ENCODE data around the gene CMPK2.
A peak's percentile ranks its signal among the peaks of the same experiment; 100 is the strongest.

CMPK2 gene

DNA sequence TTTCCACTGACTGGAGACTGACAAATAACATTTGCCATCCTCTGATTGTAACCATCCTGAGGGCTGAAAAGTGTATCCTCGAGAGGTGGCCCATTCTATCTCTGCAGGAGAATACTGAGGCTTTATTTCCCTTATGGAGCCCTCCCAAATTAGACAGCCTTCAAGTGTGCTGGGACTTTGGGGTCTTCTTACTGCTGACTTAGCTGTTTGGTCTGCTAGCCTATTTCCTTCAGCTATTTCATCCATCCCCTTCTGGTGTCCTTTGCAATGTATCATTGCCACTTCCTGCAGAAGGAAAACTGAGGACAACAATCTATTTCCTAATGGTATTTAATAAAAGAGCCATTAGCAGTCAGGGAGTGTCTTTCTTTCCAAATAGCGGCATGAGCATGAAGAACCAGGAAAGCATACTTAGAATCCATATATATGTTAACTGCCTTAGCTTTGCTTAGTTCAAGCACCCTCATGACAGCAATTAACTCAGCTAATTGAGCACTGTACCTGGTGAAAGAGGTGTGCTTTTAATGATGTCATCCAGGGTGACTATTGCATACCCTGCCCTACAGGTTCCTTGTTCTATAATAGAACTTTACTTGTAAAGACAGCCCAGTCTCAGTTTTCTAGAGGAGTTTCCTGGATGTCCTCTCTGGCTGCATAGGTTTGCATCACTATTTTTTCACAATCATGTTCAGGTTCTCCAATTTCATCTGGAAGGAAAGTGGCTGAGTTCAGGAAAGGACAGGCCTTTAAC, 24.0 kb downstream of the CMPK2 start:
- no peak for DNase-seq

DNA sequence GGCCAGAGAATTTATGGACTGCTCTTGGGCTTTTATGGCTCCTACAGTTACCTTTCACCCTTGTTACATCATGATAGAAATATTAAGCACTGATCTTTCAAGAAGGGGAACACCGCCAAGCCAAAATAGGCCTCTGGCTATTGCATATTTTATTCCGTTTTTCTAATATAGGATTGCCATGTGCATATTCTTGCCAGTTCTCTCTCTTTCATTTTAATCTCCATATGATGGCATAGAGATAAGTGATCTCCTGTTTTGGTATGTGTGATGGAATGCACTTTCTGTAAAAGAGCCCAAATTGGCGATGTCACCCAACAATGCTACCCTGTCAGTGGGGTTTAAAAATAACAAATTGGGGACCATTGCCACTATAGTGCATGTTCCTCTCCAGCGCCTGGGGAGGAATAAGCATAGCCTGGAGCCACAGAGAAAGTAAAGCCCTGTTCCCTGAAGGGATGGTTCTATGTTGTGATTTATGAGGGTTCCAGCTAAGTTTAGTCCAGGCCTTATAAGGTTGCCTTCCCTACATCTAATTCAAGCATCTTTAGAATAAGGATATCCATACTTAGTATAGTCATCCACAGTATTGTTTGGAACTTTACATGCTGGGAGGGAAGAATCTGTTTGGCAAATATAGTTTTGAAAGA, 26.9 kb downstream of the CMPK2 start:
- no peak for DNase-seq

DNA sequence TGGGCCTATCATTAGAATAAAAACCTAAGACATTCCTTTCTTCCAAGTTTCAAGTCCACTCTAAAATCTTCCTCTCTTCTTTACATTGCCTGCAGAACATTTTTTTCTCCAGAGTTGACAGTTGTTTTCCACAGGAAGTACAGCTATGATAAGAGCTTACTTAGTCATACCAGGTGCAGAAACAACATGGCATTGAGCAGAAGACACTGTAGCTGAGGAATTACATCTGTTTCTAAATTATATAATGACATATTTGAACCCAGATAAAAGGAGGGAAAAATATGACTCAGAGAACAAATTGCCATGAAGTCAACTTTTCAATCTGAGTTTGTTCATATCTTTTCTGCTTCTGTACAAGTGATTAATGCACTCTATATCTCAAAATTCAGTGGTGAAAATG, 30.2 kb downstream of the CMPK2 start:
- peak; percentile 74 for DNase-seq

DNA sequence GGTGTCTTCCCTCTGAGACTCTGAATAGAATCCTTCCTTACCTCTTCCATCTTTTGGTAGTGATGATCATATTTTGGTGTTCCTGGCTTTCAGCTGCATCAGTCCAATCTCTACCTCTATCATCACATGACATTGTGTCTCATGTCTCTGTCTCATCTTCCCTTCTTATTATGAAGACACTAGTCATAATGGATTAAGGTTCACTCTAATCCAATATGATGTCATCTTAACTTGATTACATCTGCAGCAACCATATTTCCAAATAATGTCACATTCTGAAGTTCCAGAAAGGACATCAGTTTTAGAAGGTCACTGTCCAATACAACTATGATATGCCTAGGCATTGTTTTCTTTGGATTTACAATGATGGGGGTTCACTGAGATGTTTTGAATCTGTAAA, 31.5 kb downstream of the CMPK2 start:
- DNase-seq, result no peak

DNA sequence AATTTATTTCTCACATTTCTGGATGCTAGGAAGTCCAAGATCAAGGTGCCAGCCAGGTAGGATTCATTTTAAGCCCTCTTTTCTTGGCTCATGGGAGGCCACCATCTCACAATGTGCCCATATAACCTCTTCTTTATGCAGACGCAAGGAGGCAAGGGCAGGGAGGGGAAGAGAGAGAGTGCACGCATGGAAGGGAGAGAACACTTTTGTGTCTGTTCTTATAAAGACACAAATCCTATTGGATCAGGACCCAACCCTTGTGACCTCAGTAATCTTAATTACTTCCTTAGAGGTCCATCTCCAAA, 32.5 kb downstream of the CMPK2 start:
- no peak for DNase-seq

DNA sequence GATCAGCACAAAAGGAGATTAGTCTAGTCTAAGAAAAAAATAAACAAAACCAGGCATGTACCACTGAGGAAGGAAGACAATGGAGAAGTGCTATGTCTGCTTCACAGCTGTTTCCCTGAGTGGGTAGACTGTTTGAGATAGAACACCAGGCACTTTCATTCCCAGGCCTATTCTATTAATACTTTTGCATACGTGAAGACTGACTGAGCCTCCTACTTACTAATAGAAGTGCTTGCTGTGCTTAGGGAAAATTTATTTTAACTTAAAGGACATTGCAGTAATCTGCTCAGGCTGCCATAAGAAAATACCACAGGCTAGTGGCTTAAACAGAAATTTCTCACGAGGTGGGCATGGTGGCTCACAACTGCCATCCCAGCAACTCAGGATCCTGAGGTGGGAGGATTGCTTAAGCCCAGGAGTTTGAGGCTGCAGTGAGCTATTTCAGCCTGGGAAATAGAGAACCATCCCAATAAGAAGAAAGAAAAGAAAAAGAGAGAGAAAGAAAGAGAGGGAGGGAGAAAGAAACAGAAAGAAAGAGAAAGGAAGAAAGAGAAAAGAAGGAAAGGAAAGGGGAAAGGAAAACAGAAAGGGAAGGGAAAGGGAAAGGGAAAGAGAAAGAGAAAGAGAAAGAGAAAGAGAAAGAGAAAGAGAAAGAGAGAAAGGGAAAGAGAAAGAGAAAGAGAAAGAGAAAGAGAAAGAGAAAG, 33.0 kb downstream of the CMPK2 start:
- DNase-seq, result no peak

DNA sequence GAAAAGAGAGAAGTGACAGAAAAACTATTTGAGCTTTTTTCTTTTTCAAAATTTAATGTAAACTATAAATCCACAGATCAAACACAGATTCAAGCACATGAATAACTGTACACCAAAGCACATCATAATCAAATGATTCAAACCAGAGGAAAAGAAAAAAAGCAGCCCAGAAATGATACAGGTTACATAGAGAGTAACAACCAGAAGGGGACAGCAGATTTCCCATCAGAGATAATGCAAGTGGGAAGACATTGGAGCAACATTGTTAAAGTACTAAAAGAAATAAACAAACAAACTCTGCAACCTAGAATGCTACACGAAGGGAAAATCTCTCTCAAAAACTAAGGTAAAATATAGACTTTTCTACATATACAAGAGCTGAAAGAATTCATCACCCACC, 34.5 kb downstream of the CMPK2 start:
- DNase-seq, result no peak

DNA sequence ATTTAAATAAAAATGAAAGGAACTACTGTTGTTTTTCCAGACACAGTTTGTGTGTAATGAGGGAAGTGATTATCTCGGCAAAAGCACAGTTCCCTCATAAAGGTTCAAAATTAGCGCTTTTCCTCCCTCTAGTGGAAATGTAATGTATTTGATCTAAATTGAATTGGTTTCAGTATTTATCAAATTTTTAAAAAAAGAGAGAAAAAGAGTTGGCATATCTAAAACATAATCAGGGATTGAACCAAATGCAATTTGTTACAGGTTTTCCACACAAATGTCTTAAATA, 37.5 kb downstream of the CMPK2 start:
- DNase-seq, result no peak

DNA sequence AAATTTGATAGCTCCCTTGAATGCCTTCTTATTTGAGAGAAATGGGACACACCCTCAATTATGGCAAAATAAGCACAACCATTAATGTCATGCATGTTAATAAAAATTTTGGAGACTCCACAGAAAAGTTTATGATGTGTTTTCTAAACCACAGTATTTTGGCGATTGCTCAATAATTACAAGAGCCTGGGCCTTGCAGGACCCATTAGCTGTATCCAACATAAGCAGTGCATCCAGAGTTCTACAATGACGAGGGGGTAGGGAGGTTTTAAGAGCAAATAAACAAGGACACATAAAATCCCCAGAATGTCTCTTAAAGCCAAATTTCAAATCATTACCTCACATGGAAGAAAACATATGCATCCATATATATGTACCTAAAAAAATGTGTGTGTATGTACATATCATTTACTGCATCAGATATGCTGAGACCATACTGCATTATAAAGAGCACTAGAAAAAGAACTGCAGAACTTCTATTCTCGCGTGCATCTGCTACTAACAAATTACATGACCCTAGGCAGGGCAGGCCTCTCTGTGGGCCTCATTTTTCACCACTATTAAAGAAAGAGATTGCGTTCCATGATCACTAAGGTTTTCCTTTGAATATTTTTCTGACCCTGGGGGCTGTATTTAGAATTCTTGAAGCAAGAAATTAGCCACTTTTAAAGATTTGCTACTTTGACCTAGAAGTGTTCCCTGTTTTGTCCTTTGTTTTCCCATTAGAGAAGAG, 38.0 kb downstream of the CMPK2 start:
- DNase-seq, result no peak

DNA sequence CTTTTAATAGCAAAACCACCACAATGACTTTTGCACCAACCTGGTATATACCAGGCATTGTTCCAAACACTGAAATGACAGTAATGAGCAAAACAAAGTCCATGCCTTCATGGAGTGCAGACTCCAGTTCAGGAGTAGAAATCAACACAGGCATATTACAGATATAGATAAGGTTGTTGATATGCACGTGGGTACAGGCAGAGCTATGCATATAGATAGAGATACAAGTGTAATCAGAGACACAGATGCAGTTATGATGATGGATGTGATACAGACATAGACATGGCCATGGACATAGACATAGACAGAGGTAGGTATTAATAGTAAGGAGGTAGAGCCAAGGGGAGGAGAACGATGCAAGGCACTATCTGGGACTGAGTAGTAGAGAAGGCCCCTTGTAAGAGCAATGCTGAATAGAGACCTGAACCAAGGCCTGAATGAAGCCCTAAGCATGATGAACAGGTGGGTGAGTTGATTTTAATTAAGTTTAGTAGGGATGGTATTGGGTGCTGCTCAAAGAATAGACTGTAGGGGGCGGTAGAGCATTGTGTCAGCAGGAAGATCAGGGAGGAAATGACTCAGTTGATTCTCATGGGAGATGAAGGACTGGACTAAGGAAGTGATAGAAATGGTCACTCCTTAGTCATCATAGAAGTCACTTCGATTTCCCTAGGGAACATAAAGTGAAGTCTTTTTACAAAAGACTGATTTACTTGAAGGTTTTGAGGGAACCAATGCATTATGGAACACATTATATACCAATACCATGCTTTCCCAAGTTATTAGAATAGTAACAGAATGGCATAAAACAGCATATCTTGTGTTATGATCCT, 39.4 kb downstream of the CMPK2 start:
- peak; percentile 61 for DNase-seq

DNA sequence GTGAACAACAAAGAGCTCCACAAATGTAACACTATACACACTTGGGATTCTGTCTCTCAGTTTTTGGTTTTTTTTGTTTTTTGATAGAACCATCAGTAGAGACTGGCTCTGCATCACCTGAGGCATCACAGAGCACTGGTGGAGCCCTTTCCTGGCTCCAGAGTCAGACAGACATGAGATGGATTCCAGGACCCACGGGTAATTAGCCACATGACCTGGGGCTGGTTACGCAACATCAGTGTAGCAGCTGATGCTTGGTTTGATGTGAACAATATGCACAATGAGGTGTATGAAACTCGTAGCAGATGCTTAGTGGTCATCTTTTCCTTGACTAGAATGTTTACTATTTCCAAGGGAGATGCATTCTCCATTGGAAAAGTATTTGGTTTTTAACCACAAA, 40.7 kb downstream of the CMPK2 start:
- peak; percentile 12 for DNase-seq

DNA sequence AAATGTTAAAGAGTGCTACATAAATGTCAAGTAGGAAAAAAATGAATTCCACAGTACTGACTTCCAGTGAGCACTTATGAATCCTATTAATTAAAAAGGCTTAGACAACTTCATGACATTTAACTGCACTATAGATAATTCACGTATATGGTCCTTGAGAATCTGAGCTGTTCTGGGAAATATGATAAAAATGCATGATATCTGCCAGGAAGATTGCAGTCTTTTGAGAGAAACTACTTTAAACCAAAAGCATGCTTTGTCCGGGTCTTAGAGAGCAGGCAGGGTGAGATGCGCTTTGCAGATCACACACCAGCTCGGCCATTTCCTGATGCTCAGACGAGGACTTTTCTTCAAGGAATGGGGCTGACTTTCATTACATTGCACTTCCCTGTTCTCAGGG, 42.6 kb downstream of the CMPK2 start:
- no peak for DNase-seq

DNA sequence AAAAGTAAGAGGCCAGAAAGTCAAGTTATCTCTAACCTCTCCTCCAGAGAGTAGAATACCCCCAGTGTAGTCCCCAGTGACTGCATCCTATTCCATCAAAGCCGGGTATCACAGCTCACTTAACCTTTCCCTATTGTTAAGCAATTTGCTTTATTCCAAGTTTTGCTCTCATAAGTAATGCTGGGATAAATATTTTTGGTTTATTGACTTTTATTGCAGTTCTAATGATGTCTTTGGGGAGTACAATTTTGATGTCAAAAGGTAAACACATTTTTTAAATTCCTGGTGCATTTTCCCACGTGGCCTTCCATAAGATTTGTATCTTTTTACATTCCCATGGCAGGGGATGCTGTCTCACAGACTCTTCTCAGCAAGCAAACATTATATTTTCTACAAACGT, 43.3 kb downstream of the CMPK2 start:
- no peak for DNase-seq

DNA sequence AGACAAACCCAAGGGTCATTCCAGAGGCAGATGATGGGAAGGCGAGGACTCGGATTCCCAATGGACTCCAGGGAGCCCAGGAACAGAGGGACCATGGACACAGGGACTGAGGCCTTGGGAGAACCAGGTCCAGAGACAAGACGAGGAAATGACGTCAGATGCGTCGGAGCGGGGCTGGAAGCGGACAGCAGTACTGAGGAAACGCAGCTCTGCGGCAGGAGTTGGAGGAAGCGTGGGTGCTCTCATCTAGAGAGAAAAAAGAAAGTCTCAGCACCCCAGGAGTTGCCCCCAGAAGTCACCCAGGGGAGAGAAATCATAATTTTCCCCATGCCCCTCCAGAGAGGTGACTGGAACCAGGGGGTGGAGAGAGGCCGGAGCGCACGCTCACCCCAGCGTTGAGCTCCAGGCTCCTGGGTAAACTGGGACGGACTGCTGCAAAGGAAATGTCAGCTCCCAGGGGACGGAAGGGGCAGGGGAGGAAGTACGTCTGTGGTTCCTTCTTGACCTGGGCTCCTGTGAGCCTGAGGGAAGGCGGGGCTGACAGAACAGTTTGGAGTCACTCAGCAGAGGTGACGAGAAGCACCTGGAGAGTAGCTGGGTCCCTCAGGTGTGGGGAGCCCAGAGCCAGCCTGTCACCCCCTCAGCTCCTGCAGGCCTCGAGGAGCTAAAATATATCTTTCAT, 44.7 kb downstream of the CMPK2 start:
- no peak for DNase-seq

DNA sequence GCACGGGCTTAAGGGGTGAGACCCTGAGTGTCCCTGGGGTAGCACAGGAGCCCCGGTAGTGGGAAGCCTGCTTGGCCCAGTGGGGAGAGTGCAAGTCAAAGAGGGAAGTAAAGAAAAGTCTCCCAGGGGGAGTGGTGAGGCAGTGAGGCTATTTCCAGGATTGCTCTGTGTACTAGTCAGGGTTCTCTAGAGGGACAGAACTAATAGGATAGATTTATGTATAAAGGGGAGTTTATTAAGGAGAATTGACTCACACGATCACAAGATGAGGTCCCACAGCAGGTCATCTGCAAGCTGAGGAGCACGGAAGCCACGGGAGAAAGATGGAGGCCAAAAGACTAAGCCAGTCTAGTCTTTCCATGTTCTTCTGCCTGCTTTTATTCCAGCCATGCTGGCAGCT, 45.5 kb downstream of the CMPK2 start:
- DNase-seq, result no peak

DNA sequence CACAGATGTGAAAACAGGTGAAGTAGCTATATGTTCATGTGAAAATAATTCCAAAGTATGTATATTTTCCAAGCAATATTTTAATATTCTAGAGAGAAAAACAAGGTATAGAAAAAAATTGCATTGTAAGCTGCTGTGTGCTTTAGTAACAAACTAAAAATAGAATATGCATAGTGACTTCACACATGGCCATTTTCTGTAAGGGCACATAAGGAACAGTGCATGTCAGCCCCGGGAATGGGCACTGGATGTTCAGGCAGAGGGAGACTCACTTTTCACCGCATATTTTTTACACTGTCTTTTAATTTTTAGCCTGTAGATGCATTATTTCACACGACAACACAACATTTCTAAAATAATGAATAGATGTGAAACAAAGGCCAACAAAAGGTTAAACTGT, 46.0 kb downstream of the CMPK2 start:
- no peak for DNase-seq

DNA sequence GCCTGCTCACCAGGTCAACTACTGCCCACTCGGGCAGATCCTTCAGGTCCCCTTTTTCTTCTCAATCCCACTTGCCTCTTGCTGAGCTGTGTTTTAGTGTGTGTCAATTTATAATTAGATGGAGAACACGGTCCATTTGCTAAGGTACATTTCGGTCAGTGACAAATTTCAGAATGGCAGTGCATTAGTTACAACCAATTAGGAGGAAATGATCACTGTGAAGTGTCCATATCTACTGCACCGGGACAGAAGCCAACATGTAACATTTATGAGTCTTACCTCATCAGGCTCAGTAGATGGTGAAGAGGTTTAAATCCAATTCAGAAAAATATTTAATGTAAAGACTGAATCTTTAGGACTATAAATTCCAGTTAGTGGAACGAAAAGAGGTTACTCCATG, 47.7 kb downstream of the CMPK2 start:
- DNase-seq, result no peak

DNA sequence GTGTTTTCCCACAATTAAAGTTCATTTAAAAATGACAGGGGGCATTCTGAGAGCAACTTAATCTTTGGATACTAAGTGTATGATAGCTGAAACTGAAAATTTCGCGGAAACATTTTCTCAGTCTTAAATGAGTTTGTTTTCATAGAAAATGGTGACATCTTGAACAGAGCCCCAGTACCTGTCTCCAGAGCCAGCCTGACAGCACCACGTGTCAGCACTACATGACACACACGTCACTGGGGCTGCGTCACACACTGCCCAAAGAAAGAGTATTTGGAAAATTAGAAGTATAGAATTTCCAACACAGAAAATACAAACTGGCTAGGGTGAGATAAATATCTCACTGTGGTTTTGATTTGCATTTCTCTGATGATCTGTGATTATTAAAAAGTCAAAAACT, 50.8 kb downstream of the CMPK2 start:
- DNase-seq, result no peak

DNA sequence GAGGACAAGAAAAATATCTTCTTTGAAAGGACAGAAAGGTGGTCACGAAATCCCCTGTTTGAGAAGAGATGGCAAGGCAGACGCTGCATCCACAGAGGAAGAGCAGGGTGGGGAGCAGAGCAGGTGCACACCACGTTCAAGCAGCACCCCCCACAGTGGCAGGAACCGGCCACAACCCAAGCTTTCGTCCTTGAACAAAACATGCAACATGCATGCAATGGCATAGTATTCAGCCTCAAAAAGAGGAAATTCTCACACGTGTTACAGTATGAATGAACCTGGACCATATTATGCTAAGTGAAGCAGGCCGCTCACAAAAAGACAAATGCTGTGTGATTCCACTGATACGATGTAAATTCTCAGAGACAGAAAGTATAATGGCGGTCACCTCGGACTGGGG, 51.4 kb downstream of the CMPK2 start:
- no peak for DNase-seq

DNA sequence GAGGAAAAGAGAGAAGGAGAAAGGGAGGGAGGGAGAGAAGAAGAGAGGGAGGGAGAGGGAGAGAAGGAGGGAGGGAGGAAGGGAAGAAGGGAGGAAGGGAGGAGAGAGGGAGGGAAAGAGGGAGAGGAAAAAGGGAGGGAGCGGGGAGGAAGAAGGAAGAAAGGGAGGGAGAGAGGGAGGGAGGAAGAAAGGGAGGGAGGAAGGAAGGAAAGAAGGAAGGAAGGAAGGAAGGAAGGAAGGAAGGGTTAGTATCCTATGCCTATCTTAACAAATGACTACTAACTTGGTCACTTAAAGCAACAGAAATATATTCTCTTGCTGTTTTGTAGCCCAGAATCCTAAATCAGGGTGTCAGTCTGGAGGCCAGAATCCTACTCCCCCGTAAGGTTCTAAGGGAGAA, 52.1 kb downstream of the CMPK2 start:
- no peak for DNase-seq

DNA sequence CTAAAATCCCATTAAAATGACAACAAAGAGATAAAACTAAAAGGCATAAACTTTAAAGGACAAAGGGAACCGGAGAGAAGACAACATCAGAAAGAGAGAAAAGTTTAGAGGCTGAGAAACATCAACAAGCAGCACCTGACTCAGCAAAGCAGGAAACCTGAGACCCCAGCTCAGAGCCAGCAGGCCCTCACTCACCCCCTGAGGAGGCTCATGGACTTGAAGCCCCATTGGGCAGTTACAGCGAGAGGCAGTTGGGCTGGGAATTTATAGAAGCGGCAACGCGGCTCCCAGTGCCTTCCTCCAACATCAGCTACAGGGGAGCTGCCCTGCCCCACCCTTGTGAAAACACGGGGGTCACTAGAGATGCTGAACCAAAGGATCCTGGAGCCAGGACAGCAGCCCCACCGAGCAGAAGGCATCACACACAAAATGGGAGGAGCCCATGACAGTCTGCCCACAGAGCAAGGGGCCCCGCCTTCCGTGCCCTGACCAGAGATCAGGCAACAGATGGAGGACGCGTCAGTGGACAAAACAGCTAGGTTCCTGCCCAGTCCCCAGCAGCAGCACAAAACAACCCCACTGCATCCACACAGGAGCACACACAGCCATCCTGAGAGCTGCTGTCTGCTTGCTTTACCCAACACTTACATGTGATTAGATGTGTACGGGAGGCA, 52.7 kb downstream of the CMPK2 start:
- no peak for DNase-seq

DNA sequence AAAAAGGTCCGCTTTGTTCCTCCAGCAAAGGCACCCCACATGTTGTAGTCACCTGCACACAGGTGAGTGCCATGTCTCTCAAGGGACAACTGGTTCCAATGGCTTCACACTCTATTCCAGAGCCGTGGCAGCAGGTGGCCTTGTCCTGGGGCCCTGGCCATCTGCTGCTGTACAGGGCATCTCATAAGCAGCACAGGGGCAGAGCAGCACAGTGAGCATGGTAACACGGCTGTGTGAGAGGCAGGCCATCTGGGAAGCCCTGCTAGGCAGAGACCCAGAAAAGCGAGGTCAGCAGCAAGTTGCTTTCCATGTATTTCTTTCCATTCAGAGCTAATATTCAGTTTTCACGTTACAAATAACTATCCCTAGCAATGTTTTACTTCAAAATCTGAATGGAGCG, 54.7 kb downstream of the CMPK2 start:
- DNase-seq, result no peak
